Activated T-helper 17 cell treated with anti-CD3 and anti-CD28 coated beads, Interleukin-2, amount 50 U/mL, for 72 hours (primary cell): ENCODE measurements around the gene FOXQ1. TPM values are rescaled to one million over a fixed set of nuclear protein-coding genes. Genes with fewer than 3 reads are reported as not detected.

Experiments
- ATAC-seq: fragments of 150-1000 bp; cut with Tn5 transposase; replicated peaks from 2 replicates; pipeline ENCODE4 v1.10.0; 2021; ENCODE audit warnings: mild to moderate bottlenecking, moderate library complexity
- H3K27ac Mint-ChIP-seq: one replicate; pipeline ENCODE4 v1.8.0; 2022; ENCODE audit warnings: mixed read lengths
- H3K27me3 Mint-ChIP-seq: one replicate; pipeline ENCODE4 v1.8.0; 2022; ENCODE audit warnings: mixed read lengths
- H3K36me3 Mint-ChIP-seq: one replicate; pipeline ENCODE4 v1.8.0; 2022; ENCODE audit warnings: low read depth, mild to moderate bottlenecking, mixed read lengths
- H3K4me1 Mint-ChIP-seq: one replicate; pipeline ENCODE4 v1.8.0; 2022; ENCODE audit warnings: mixed read lengths
- H3K4me3 Mint-ChIP-seq: one replicate; pipeline ENCODE4 v1.8.0; 2022; ENCODE audit warnings: mild to moderate bottlenecking, mixed read lengths
- H3K9me3 Mint-ChIP-seq: one replicate; pipeline ENCODE4 v1.8.0; 2022; ENCODE audit warnings: mixed read lengths
- total RNA-seq, 2 donors: library from RNA; stranded (reverse); gene quantifications; one replicate each; pipeline ENCODE4 v1.2.3, GENCODE V29; 2022

FOXQ1 gene
- total RNA-seq, 2 donors from 2014 or later: not detected

GRCh38 chr6:1322696-1323219 lies 10.9 kb downstream of the FOXQ1 start:
- no peak overlapping the region for H3K27ac Mint-ChIP-seq
- no peak overlapping the region for H3K4me3 Mint-ChIP-seq
- peaks cover 41% of the 10 kb centered on the region for H3K27me3 Mint-ChIP-seq
- ATAC-seq: no peak
- H3K9me3 Mint-ChIP-seq: no peaks in the 10 kb centered on the region
- no peaks in the 10 kb centered on the region for H3K4me1 Mint-ChIP-seq
- H3K36me3 Mint-ChIP-seq: no peaks in the 10 kb centered on the region

DNA sequence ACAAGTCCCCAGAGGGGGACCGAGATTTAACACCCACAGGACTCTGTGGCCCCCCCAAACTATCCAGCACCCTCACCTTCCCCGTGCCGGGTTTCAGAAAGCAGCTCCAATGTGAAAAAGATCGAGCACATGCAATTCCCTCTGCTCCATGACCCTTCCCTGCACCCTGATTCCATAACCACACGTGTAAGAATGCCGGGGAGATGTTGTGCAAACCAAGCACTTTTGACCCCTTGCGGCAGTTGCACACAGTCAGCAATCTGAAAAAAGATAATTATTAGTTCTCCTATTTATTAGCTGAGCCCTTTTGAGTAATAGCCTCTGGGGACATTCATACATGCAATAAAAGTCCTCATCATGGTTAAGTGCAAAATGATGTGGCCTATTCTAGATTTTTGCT lies 13.0 kb downstream of the FOXQ1 start:
- Mint-ChIP-seq H3K4me3 (no peak overlapping the region), H3K27me3 (peaks cover 49% of the 10 kb centered on the region), H3K4me1 (no peaks in the 10 kb centered on the region), H3K27ac (no peak overlapping the region), H3K36me3 (no peaks in the 10 kb centered on the region), H3K9me3 (no peaks in the 10 kb centered on the region)
- ATAC-seq: no peak

- Mint-ChIP-seq H3K36me3 (no peaks in the 10 kb centered on the region), H3K4me1 (no peaks in the 10 kb centered on the region), H3K27me3 (peaks cover 53% of the 10 kb centered on the region), H3K4me3 (no peak overlapping the region), H3K27ac (no peak overlapping the region), H3K9me3 (no peaks in the 10 kb centered on the region)
- peak; percentile 40 for ATAC-seq
These were observed 13.8 kb downstream of the FOXQ1 start for GRCh38 chr6:1325461-1326309.

DNA sequence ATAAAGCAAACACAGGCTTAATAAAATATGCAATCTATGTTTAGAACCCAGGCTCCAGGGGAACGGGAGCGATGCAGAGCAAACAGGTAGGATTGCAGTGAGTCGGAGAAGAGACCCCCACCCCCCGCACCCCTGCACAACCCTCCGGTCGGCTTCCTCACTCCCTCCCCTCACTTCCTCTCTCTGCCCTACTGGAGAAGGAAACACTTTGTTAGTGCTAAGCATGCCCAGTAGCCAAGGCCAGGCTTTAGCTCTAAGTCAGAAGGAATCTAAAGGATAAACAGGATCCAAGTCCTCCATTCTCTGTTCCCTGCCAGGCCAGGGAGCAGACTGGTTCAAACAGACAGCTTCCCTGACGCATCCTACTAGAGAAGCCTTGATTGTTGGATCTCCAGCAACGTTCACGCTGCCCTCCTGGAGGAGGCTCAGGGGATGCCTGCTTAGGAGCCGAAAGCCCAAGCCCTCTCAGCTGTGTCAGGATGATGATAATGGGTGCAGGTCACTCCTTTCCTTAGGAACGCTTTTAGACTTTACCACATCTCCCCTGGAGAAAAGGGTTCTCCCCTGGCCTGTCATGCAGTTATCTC lies 14.7 kb downstream of the FOXQ1 start:
- no peaks in the 10 kb centered on the region for H3K4me1 Mint-ChIP-seq
- no peaks in the 10 kb centered on the region for H3K36me3 Mint-ChIP-seq
- no peak for ATAC-seq
- peaks cover 56% of the 10 kb centered on the region for H3K27me3 Mint-ChIP-seq
- H3K9me3 Mint-ChIP-seq: peaks cover 3% of the 10 kb centered on the region
- H3K27ac Mint-ChIP-seq: no peak overlapping the region
- H3K4me3 Mint-ChIP-seq: no peak overlapping the region

GRCh38 chr6:1327630-1328029 lies 15.7 kb downstream of the FOXQ1 start:
- Mint-ChIP-seq H3K36me3 (no peaks in the 10 kb centered on the region), H3K9me3 (peaks cover 3% of the 10 kb centered on the region), H3K27me3 (peaks cover 53% of the 10 kb centered on the region), H3K27ac (no peak overlapping the region), H3K4me1 (no peaks in the 10 kb centered on the region), H3K4me3 (no peak overlapping the region)
- no peak for ATAC-seq

- H3K36me3 Mint-ChIP-seq: no peaks in the 10 kb centered on the region
- peaks cover 57% of the 10 kb centered on the region for H3K27me3 Mint-ChIP-seq
- ATAC-seq: no peak
- H3K4me3 Mint-ChIP-seq: no peak overlapping the region
- H3K4me1 Mint-ChIP-seq: no peaks in the 10 kb centered on the region
- peaks cover 3% of the 10 kb centered on the region for H3K9me3 Mint-ChIP-seq
- H3K27ac Mint-ChIP-seq: no peak overlapping the region
These were observed 16.4 kb downstream of the FOXQ1 start for GRCh38 chr6:1328129-1328800.

DNA sequence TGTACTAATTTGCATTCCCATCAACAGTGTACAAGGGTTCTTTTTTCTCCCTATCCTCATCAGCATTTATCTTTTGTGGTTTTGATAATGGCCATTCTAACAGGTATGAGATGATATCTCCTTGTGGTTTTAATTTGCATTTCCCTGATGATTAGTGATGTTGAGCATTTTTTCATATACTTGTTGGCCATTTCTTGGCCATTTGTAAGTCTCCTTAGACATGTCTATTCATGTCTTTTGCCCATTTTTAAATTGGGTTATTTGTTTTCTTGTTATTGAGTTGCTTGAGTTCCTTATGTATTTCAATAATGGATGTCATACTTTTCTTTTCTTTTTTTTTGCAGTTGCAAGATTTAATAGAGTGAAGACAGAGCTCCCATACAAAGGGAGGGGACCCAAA lies 17.8 kb downstream of the FOXQ1 start:
- H3K27ac Mint-ChIP-seq: no peak overlapping the region
- H3K36me3 Mint-ChIP-seq: no peaks in the 10 kb centered on the region
- H3K4me3 Mint-ChIP-seq: no peak overlapping the region
- H3K4me1 Mint-ChIP-seq: no peaks in the 10 kb centered on the region
- ATAC-seq: no peak
- peaks cover 58% of the 10 kb centered on the region for H3K27me3 Mint-ChIP-seq
- H3K9me3 Mint-ChIP-seq: peaks cover 3% of the 10 kb centered on the region

GRCh38 chr6:1334684-1335083 lies 22.8 kb downstream of the FOXQ1 start:
- H3K9me3 Mint-ChIP-seq: peaks cover 3% of the 10 kb centered on the region
- H3K4me1 Mint-ChIP-seq: no peaks in the 10 kb centered on the region
- H3K4me3 Mint-ChIP-seq: no peak overlapping the region
- no peak for ATAC-seq
- H3K27ac Mint-ChIP-seq: no peak overlapping the region
- no peaks in the 10 kb centered on the region for H3K36me3 Mint-ChIP-seq
- H3K27me3 Mint-ChIP-seq: peaks cover 38% of the 10 kb centered on the region

- Mint-ChIP-seq H3K27me3 (peaks cover 36% of the 10 kb centered on the region), H3K36me3 (no peaks in the 10 kb centered on the region), H3K27ac (no peak overlapping the region), H3K4me1 (no peaks in the 10 kb centered on the region), H3K9me3 (peaks cover 3% of the 10 kb centered on the region), H3K4me3 (no peak overlapping the region)
- ATAC-seq: no peak
These were observed 23.6 kb downstream of the FOXQ1 start for GRCh38 chr6:1335367-1336037.

GRCh38 chr6:1336246-1336843 lies 24.4 kb downstream of the FOXQ1 start:
- no peak overlapping the region for H3K27ac Mint-ChIP-seq
- peaks cover 36% of the 10 kb centered on the region for H3K27me3 Mint-ChIP-seq
- no peak for ATAC-seq
- H3K4me1 Mint-ChIP-seq: no peaks in the 10 kb centered on the region
- H3K9me3 Mint-ChIP-seq: no peaks in the 10 kb centered on the region
- H3K4me3 Mint-ChIP-seq: no peak overlapping the region
- H3K36me3 Mint-ChIP-seq: no peaks in the 10 kb centered on the region

DNA sequence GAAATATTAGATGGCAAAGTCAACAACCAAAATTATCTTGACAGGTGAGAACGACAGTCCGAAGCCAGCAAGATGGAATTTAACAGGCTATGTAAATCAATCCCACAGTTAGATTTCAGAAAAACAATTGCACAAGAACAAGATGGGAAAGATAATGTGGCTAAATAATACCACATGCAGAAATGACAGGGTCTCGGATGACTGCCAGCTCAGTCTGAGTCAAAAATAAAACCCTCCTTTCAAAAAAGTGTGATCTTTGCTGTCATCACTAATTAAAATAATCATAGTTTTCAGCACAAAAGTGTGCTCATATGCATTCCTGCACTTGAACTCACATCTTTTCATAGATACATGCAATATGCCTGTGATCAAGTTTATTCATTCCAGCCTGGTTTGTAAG lies 25.9 kb downstream of the FOXQ1 start:
- H3K9me3 Mint-ChIP-seq: no peaks in the 10 kb centered on the region
- H3K4me3 Mint-ChIP-seq: no peak overlapping the region
- no peak overlapping the region for H3K27ac Mint-ChIP-seq
- peaks cover 41% of the 10 kb centered on the region for H3K27me3 Mint-ChIP-seq
- ATAC-seq: no peak
- H3K4me1 Mint-ChIP-seq: no peaks in the 10 kb centered on the region
- no peaks in the 10 kb centered on the region for H3K36me3 Mint-ChIP-seq

DNA sequence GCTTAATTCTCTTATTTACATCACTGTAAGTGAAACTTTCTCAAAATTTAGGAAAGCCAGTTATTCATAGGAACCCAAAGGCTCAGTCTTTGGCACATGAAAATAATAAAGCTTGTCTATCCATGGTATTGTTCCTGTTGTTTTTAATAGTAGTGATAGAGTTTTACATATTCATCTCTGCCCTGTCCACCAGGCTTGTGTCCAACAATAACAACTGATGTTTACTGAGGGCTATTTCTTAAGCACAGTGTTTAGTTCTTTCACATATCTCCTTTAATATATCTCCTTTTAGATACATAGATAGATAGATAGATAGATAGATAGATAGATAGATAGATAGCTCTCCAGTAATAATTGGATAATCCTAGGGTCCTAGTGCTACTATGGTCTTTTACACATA lies 34.2 kb downstream of the FOXQ1 start:
- Mint-ChIP-seq H3K27me3 (peaks cover 39% of the 10 kb centered on the region), H3K4me3 (no peak overlapping the region), H3K36me3 (no peaks in the 10 kb centered on the region), H3K4me1 (no peaks in the 10 kb centered on the region), H3K9me3 (peaks cover 16% of the 10 kb centered on the region), H3K27ac (no peak overlapping the region)
- no peak for ATAC-seq

DNA sequence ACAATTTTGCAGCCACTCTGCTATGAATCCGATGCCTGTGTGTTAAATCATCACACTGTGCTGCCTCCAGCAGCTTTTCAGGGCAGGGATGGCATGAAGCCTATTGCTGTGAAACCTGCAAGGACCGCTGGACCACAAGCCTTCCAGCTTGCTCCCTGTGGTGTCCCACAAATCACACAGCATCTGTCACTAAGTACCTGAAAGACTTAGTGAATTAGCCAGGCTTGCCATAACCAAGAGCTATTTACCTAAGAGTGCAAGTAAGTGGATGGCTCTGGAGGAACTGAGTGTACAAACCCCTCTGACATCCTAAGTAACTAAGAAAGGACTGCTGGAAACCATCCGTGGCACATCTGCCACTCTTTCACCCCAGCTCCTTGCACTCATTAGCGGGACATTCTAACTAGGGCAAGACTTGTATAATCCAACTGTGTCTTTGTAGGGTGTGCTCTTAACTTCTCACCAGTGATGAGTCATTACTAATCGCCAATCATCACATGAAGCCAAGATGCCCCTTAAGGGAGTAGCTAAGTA lies 34.7 kb downstream of the FOXQ1 start:
- no peak overlapping the region for H3K27ac Mint-ChIP-seq
- H3K9me3 Mint-ChIP-seq: peaks cover 21% of the 10 kb centered on the region
- no peak for ATAC-seq
- no peak overlapping the region for H3K4me3 Mint-ChIP-seq
- H3K4me1 Mint-ChIP-seq: no peaks in the 10 kb centered on the region
- H3K27me3 Mint-ChIP-seq: peaks cover 39% of the 10 kb centered on the region
- no peaks in the 10 kb centered on the region for H3K36me3 Mint-ChIP-seq

- peaks cover 40% of the 10 kb centered on the region for H3K27me3 Mint-ChIP-seq
- H3K36me3 Mint-ChIP-seq: no peaks in the 10 kb centered on the region
- ATAC-seq: no peak
- no peak overlapping the region for H3K4me3 Mint-ChIP-seq
- H3K9me3 Mint-ChIP-seq: peaks cover 25% of the 10 kb centered on the region
- no peak overlapping the region for H3K27ac Mint-ChIP-seq
- H3K4me1 Mint-ChIP-seq: no peaks in the 10 kb centered on the region
These were observed 35.3 kb downstream of the FOXQ1 start for GRCh38 chr6:1347161-1347560.
